Measurements from ENCODE around the gene SELENOO.

DNA sequence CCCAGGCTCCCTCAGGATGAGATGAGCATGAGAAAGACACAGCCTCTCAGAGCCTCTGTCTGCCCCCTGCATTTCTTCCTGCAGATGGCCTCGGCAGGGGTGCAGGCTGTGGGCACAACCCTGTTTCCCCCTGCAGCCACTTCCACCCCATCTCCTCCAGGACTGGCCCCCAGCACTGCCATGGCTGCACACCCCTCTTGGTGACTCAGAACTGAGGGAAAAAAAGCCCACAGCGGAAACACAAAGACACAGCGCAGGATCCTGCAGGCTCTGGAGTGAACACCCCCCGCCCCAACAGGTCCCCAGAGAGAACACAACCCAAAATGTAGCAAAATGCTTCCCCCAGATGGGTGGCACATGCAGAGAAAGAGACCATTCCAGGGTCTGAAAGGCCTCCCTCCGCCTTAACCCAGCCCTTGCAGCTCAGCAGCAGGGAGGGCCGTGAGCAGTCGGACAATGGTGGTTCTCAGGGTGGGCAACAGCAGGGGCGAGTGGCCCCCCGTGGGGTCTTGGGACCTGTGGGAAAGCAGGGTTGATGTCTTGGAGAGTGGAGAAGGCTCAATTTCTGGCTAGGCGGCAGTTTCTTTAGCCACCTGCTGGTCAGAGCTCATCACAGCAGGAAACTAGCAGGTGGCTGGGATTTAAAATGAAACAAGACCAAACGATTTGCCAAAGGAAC, 36.1 kb downstream of the SELENOO start:
- TF ChIP-seq, protein P1, sequence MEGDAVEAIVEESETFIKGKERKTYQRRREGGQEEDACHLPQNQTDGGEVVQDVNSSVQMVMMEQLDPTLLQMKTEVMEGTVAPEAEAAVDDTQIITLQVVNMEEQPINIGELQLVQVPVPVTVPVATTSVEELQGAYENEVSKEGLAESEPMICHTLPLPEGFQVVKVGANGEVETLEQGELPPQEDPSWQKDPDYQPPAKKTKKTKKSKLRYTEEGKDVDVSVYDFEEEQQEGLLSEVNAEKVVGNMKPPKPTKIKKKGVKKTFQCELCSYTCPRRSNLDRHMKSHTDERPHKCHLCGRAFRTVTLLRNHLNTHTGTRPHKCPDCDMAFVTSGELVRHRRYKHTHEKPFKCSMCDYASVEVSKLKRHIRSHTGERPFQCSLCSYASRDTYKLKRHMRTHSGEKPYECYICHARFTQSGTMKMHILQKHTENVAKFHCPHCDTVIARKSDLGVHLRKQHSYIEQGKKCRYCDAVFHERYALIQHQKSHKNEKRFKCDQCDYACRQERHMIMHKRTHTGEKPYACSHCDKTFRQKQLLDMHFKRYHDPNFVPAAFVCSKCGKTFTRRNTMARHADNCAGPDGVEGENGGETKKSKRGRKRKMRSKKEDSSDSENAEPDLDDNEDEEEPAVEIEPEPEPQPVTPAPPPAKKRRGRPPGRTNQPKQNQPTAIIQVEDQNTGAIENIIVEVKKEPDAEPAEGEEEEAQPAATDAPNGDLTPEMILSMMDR (IDR thresholded peaks at IDR 0.05) = peak; percentile 22 to 40 (median 34)
- no peak for TF ChIP-seq POLR2A (IDR thresholded peaks at IDR 0.05)

All from right lobe of liver (tissue), 4 donors.